ENCODE results near the gene CBX6. TPM values are rescaled to one million over a fixed set of nuclear protein-coding genes. Genes with fewer than 3 reads are reported as not detected.

CBX6 gene
- total and polyA plus RNA-seq, 9 of the 15 experiments (the other 6 are each of a cell fraction or from before 2014, with no cell fraction given), result 0.75 to 31.6 (median 8.0) TPM

- no peak; a peak in 1 of 4 replicates for TF ChIP-seq FOXK2 (conservative IDR thresholded peaks at IDR 0.05 in 1 of 2, IDR thresholded peaks at IDR 0.05 in 1 of 2; ENCODE audit: low read depth in 2 of 2)
- no peak for TF ChIP-seq HNRNPUL1 (IDR thresholded peaks at IDR 0.05; ENCODE audit: low read length)
- TF ChIP-seq PURB (CRISPR knock-in tag; IDR thresholded peaks at IDR 0.05; ENCODE audit: low read depth), result no peak
- no peak for TF ChIP-seq FOXJ3 (CRISPR knock-in tag; IDR thresholded peaks at IDR 0.05)
- no peak for TF ChIP-seq ZNF740 (CRISPR knock-in tag; IDR thresholded peaks at IDR 0.05)
- TF ChIP-seq ZNF740 (tag; IDR thresholded peaks at IDR 0.05), result no peak
- peak; percentile 69 for TF ChIP-seq EGR1 (conservative IDR thresholded peaks at IDR 0.05)
- TF ChIP-seq XRCC3 (IDR thresholded peaks at IDR 0.05), result no peak
- peak; percentile 86 for TF ChIP-seq VEZF1 (CRISPR knock-in tag; IDR thresholded peaks at IDR 0.05)
- TF ChIP-seq HDAC1 (IDR thresholded peaks at IDR 0.05), result 0 out of 4 replicates have a peak, but pooled peaks of 1 of the 2 experiments have one; percentile 29
- no peak for TF ChIP-seq ZBTB5 (IDR thresholded peaks at IDR 0.05)
- no peak for TF ChIP-seq ZC3H11A (IDR thresholded peaks at IDR 0.05; ENCODE audit: low read depth, low read length)
- no peak for TF ChIP-seq POLR3G (IDR thresholded peaks at IDR 0.05; ENCODE audit: extremely low read depth, insufficient read length, insufficient replicate concordance)
- TF ChIP-seq ZNF174 (CRISPR knock-in tag; IDR thresholded peaks at IDR 0.05), result no peak
- no peak for TF ChIP-seq ZSCAN29 (IDR thresholded peaks at IDR 0.05)
- 0 out of 2 replicates have a peak, but pooled peaks have one; percentile 34 for TF ChIP-seq SAFB (IDR thresholded peaks at IDR 0.05; ENCODE audit: borderline replicate concordance, low read depth, low read length)
- no peak for TF ChIP-seq SMARCC2 (IDR thresholded peaks at IDR 0.05; ENCODE audit: low read depth)
- no peak for TF ChIP-seq RBM14 (IDR thresholded peaks at IDR 0.05; ENCODE audit: borderline replicate concordance, insufficient read depth, low read depth, low read length)
- TF ChIP-seq PTTG1 (tag; IDR thresholded peaks at IDR 0.05; ENCODE audit: low read depth), result no peak
- no peak for TF ChIP-seq ZNF77 (CRISPR knock-in tag; IDR thresholded peaks at IDR 0.05)
- TF ChIP-seq ZFPM2 (CRISPR knock-in tag; IDR thresholded peaks at IDR 0.05), result no peak
- TF ChIP-seq ZFP36 (IDR thresholded peaks at IDR 0.05; ENCODE audit: low read depth, low read length, partially characterized antibody), result no peak
- peak; percentile 82 for TF ChIP-seq CCNT2 (IDR thresholded peaks at IDR 0.05; ENCODE audit: borderline replicate concordance, extremely low read depth, insufficient read length, low read depth, low read length)
- no peak for TF ChIP-seq FOXA3 (CRISPR knock-in tag; conservative IDR thresholded peaks at IDR 0.05 in 1 of 2, IDR thresholded peaks at IDR 0.05 in 1 of 2)
Measured at GRCh38 chr22:38872172-38872830, at the start of gene CBX6 (continued).

Measured in K562 (cell line).